Measurements from ENCODE around the gene LGALSL. TPM values are rescaled to one million over a fixed set of nuclear protein-coding genes. Genes with fewer than 3 reads are reported as not detected.
A peak's percentile ranks its signal among the peaks of the same experiment; 100 is the strongest.

LGALSL gene
- total RNA-seq, 1 donor from 2014 or later: 13.0 TPM

- no peak overlapping the region for H3K27ac ChIP-seq
- intact Hi-C loops (cut with DNase I): no loop called here
These were observed 25.5 kb downstream of the LGALSL start for GRCh38 chr2:64479259-64480117.

GRCh38 chr2:64481665-64482064, 27.7 kb downstream of the LGALSL start:
- no peaks in the 10 kb centered on the region for H3K27me3 ChIP-seq
- H3K36me3 ChIP-seq: no peaks in the 10 kb centered on the region
- peak in 1 of 2 donors; percentile 75 for DNase-seq (ENCODE audit: extremely low spot score in 2 of 2)
- H3K4me3 ChIP-seq: no peak overlapping the region
- no peak overlapping the region for H3K27ac ChIP-seq
- intact Hi-C loops (cut with DNase I): no loop called here
- TF ChIP-seq POLR2AphosphoS5 (IDR thresholded peaks at IDR 0.05; ENCODE audit: insufficient read depth in 1 of 2, low read depth in 1 of 2) (no peak), POLR2A (IDR thresholded peaks at IDR 0.05) (no peak)
- TF ChIP-seq, protein P1, sequence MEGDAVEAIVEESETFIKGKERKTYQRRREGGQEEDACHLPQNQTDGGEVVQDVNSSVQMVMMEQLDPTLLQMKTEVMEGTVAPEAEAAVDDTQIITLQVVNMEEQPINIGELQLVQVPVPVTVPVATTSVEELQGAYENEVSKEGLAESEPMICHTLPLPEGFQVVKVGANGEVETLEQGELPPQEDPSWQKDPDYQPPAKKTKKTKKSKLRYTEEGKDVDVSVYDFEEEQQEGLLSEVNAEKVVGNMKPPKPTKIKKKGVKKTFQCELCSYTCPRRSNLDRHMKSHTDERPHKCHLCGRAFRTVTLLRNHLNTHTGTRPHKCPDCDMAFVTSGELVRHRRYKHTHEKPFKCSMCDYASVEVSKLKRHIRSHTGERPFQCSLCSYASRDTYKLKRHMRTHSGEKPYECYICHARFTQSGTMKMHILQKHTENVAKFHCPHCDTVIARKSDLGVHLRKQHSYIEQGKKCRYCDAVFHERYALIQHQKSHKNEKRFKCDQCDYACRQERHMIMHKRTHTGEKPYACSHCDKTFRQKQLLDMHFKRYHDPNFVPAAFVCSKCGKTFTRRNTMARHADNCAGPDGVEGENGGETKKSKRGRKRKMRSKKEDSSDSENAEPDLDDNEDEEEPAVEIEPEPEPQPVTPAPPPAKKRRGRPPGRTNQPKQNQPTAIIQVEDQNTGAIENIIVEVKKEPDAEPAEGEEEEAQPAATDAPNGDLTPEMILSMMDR (IDR thresholded peaks at IDR 0.05): no peak
- no peaks in the 10 kb centered on the region for H3K9me3 ChIP-seq
- H3K4me1 ChIP-seq: peaks cover 13% of the 10 kb centered on the region

More at GRCh38 chr2:64479259-64480117, 25.5 kb downstream of the LGALSL start:
- Histone ChIP-seq H3K4me3 (no peak overlapping the region), H3K9me3 (no peaks in the 10 kb centered on the region), H3K27me3 (no peaks in the 10 kb centered on the region), H3K4me1 (no peaks in the 10 kb centered on the region), H3K36me3 (no peaks in the 10 kb centered on the region)
- TF ChIP-seq, protein P1 (IDR thresholded peaks at IDR 0.05): no peak
- TF ChIP-seq POLR2A (IDR thresholded peaks at IDR 0.05) (no peak), POLR2AphosphoS5 (IDR thresholded peaks at IDR 0.05; ENCODE audit: insufficient read depth in 1 of 2, low read depth in 1 of 2) (no peak)
- DNase-seq (ENCODE audit: extremely low spot score in 2 of 2): peak in 1 of 2 donors; percentile 54

DNA sequence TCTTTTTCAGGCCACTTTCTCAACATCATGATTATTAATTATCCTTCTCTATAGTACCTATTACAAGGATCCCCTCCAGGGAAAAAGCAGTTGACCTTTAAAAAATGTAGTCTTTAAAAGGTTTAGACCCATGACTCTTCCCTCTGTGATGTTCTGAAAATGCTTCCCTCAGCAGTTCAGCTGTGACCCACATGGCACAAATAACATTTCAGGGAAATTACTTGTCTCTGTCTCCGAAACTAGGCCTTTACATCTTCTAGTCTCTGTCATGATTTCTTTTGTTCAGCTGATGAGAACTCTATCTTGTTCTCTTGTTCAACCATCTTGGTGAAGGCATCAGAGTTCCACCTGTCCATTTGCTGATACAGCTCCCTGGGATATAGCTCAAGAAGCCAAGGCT, 28.3 kb downstream of the LGALSL start:
- DNase-seq (ENCODE audit: extremely low spot score in 2 of 2): no peak
- Histone ChIP-seq H3K9me3 (no peaks in the 10 kb centered on the region), H3K4me3 (no peak overlapping the region), H3K4me1 (peaks cover 13% of the 10 kb centered on the region), H3K27me3 (no peaks in the 10 kb centered on the region), H3K36me3 (no peaks in the 10 kb centered on the region), H3K27ac (no peak overlapping the region)
- no peak for TF ChIP-seq POLR2AphosphoS5 (IDR thresholded peaks at IDR 0.05; ENCODE audit: insufficient read depth in 1 of 2, low read depth in 1 of 2)
- TF ChIP-seq POLR2A (IDR thresholded peaks at IDR 0.05): no peak
- TF ChIP-seq, protein P1 (IDR thresholded peaks at IDR 0.05): no peak
- intact Hi-C loops (cut with DNase I): no loop called here

GRCh38 chr2:64482765-64483504, 29.0 kb downstream of the LGALSL start:
- Histone ChIP-seq H3K27ac (no peak overlapping the region), H3K4me3 (no peak overlapping the region), H3K36me3 (no peaks in the 10 kb centered on the region), H3K9me3 (no peaks in the 10 kb centered on the region), H3K4me1 (peaks cover 13% of the 10 kb centered on the region), H3K27me3 (no peaks in the 10 kb centered on the region)
- TF ChIP-seq POLR2AphosphoS5 (IDR thresholded peaks at IDR 0.05; ENCODE audit: insufficient read depth in 1 of 2, low read depth in 1 of 2) (peak in 1 of 2 donors; percentile 30), POLR2A (IDR thresholded peaks at IDR 0.05) (no peak)
- DNase-seq (ENCODE audit: extremely low spot score in 2 of 2): peak in 1 of 2 donors; percentile 79
- intact Hi-C loops (cut with DNase I): no loop called here

DNA sequence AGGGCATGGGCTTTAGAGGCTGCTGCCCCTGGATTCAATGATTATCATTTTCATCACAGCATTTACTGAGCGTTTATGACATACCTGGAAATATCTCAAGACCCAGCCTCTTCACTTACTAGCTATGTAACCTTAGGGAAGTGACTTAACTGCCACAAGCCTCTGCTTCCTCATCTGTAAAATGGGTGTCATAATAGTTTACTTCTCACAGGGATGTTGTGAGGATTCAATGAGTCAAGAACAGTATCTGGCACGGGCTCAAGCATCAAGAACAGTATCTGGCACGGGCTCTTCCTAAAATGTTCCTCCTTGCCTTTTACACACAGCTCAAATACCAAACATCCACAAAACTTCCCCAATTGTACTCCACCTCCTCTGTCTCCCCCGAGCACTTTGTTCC, 31.4 kb downstream of the LGALSL start:
- TF ChIP-seq, protein P1 (IDR thresholded peaks at IDR 0.05): no peak
- no peak for TF ChIP-seq POLR2A (IDR thresholded peaks at IDR 0.05)
- TF ChIP-seq POLR2AphosphoS5 (IDR thresholded peaks at IDR 0.05; ENCODE audit: insufficient read depth in 1 of 2, low read depth in 1 of 2): no peak
- no peak overlapping the region for H3K27ac ChIP-seq
- H3K4me3 ChIP-seq: no peak overlapping the region
- no peaks in the 10 kb centered on the region for H3K9me3 ChIP-seq
- intact Hi-C loops (cut with DNase I): no loop called here
- peaks cover 13% of the 10 kb centered on the region for H3K4me1 ChIP-seq
- H3K36me3 ChIP-seq: no peaks in the 10 kb centered on the region
- DNase-seq (ENCODE audit: extremely low spot score in 2 of 2): peak in 1 of 2 donors; percentile 32
- no peaks in the 10 kb centered on the region for H3K27me3 ChIP-seq

Measured in vagina (tissue), 2 donors.